ENCODE measurements around the gene CEBPA. TPM values are rescaled to one million over a fixed set of nuclear protein-coding genes. Genes with fewer than 3 reads are reported as not detected.
"Not testable (repeated sequence)": the region's sequence is repeated elsewhere in the genome, so short reads cannot be mapped to it uniquely, and the experiment has no call there.

Gene CEBPA
- total RNA-seq, 2 donors from 2014 or later, result 25.2 to 58.7 TPM

GRCh38 chr19:33298146-33298911, 4.0 kb downstream of the CEBPA start:
- no peak overlapping the region for H3K4me3 ChIP-seq
- intact Hi-C loops (cut with DNase I), result no loop called here

GRCh38 chr19:33297401-33298145, 4.8 kb downstream of the CEBPA start:
- H3K36me3 ChIP-seq, result no peaks in the 10 kb centered on the region
- H3K4me3 ChIP-seq, result no peak overlapping the region
- TF ChIP-seq CTCF (IDR thresholded peaks at IDR 0.05) (no peak), POLR2A (IDR thresholded peaks at IDR 0.05) (no peak), POLR2AphosphoS5 (IDR thresholded peaks at IDR 0.05) (no peak)
- no peaks in the 10 kb centered on the region for H3K9me3 ChIP-seq
- DNase-seq (ENCODE audit: low spot score), result no peak
- no peaks in the 10 kb centered on the region for H3K27me3 ChIP-seq (replicated peaks; ENCODE audit: insufficient read depth)
- H3K4me1 ChIP-seq (replicated peaks), result peaks cover 28% of the 10 kb centered on the region
- H3K27ac ChIP-seq, result peak overlapping the region; percentile 70 to 73
- WGBS, result 62% methylated on average over 11 of the region's 11 CpGs
- intact Hi-C loops (cut with DNase I), result no loop called here

More at GRCh38 chr19:33298146-33298911, 4.0 kb downstream of the CEBPA start:
- Histone ChIP-seq H3K27ac (peak overlapping the region; percentile 70 to 73), H3K27me3 (replicated peaks; ENCODE audit: insufficient read depth) (no peaks in the 10 kb centered on the region), H3K36me3 (no peaks in the 10 kb centered on the region), H3K9me3 (no peaks in the 10 kb centered on the region), H3K4me1 (replicated peaks) (peaks cover 22% of the 10 kb centered on the region)
- TF ChIP-seq POLR2A (IDR thresholded peaks at IDR 0.05) (peak; percentile 59), CTCF (IDR thresholded peaks at IDR 0.05) (peak in 1 of 4 experiments; percentile 3), POLR2AphosphoS5 (IDR thresholded peaks at IDR 0.05) (peak; percentile 80)
- DNase-seq (ENCODE audit: low spot score), result peak; percentile 84
- WGBS, result 47% methylated on average over 25 of the region's 25 CpGs

GRCh38 chr19:33296488-33296971, 5.8 kb downstream of the CEBPA start:
- Histone ChIP-seq H3K27ac (no peak overlapping the region), H3K9me3 (no peaks in the 10 kb centered on the region), H3K4me3 (no peak overlapping the region), H3K4me1 (replicated peaks) (peaks cover 29% of the 10 kb centered on the region), H3K27me3 (replicated peaks; ENCODE audit: insufficient read depth) (no peaks in the 10 kb centered on the region), H3K36me3 (no peaks in the 10 kb centered on the region)
- no peak for DNase-seq (ENCODE audit: low spot score)
- TF ChIP-seq POLR2AphosphoS5 (IDR thresholded peaks at IDR 0.05), result no peak
- TF ChIP-seq POLR2A (IDR thresholded peaks at IDR 0.05), result no peak
- no peak for TF ChIP-seq CTCF (IDR thresholded peaks at IDR 0.05)
- intact Hi-C loops (cut with DNase I), result no loop called here
- 81% methylated on average over 14 of the region's 14 CpGs for WGBS

- Histone ChIP-seq H3K9me3 (no peaks in the 10 kb centered on the region), H3K4me1 (replicated peaks) (peaks cover 29% of the 10 kb centered on the region), H3K4me3 (no peak overlapping the region), H3K27me3 (replicated peaks; ENCODE audit: insufficient read depth) (no peaks in the 10 kb centered on the region), H3K36me3 (no peaks in the 10 kb centered on the region), H3K27ac (no peak overlapping the region)
- TF ChIP-seq POLR2AphosphoS5 (IDR thresholded peaks at IDR 0.05) (no peak), POLR2A (IDR thresholded peaks at IDR 0.05) (no peak), CTCF (IDR thresholded peaks at IDR 0.05) (no peak)
- 86% methylated on average over 12 of the region's 12 CpGs for WGBS
- DNase-seq (ENCODE audit: low spot score), result no peak
- intact Hi-C loops (cut with DNase I), result no loop called here
Observed at GRCh38 chr19:33295621-33296487, 6.5 kb downstream of the CEBPA start.

GRCh38 chr19:33295046-33295445, 7.3 kb downstream of the CEBPA start:
- H3K27me3 ChIP-seq (replicated peaks; ENCODE audit: insufficient read depth); intact Hi-C loops (cut with DNase I); H3K27ac ChIP-seq; DNase-seq (ENCODE audit: low spot score); H3K9me3 ChIP-seq; H3K36me3 ChIP-seq; H3K4me3 ChIP-seq: not testable (repeated sequence)
- H3K4me1 ChIP-seq (replicated peaks), result peaks cover 24% of the 10 kb centered on the region
- WGBS, result 89% methylated on average over 7 of the region's 7 CpGs

All from prostate gland (tissue), 2 donors.